ENCODE results near the gene USE1.

- TF ChIP-seq EZH2 (IDR thresholded peaks at IDR 0.05) (no peak), POLR2AphosphoS5 (IDR thresholded peaks at IDR 0.05; ENCODE audit: borderline replicate concordance, low read depth, low read length) (no peak)
Measured at GRCh38 chr19:17229890-17230289, 14.7 kb downstream of the USE1 start.
